Memory B cell (primary cell): ENCODE results near the gene DCXR.

Experiments
- ATAC-seq: fragments of 150-1000 bp; cut with Tn5 transposase; 2 replicates; pipeline ENCODE4 v1.10.0; 2021; ENCODE audit warnings: low read depth, mild to moderate bottlenecking, moderate library complexity
- DNase-seq, 2 donors: peaks; one replicate each; pipeline ENCODE4 v3.0.0; 2022; ENCODE audit warnings: low spot score in 2 of 2
- H3K27ac Mint-ChIP-seq: one replicate; pipeline ENCODE4 v1.8.0; 2022; ENCODE audit warnings: mild to moderate bottlenecking, moderate library complexity, mixed read lengths
- H3K27me3 Mint-ChIP-seq: one replicate; pipeline ENCODE4 v1.8.0; 2022; ENCODE audit warnings: mixed read lengths
- H3K36me3 Mint-ChIP-seq: one replicate; pipeline ENCODE4 v1.8.0; 2022; ENCODE audit warnings: mild to moderate bottlenecking, mixed read lengths
- H3K4me1 Mint-ChIP-seq: one replicate; pipeline ENCODE4 v1.8.0; 2022; ENCODE audit warnings: mixed read lengths
- H3K4me3 Mint-ChIP-seq: one replicate; pipeline ENCODE4 v1.8.0; 2022; ENCODE audit warnings: mild to moderate bottlenecking, moderate library complexity, mixed read lengths
- H3K9me3 Mint-ChIP-seq: one replicate; pipeline ENCODE4 v1.8.0; 2022; ENCODE audit warnings: mixed read lengths

The DCXR gene

GRCh38 chr17:82063424-82064415 lies 26.2 kb upstream of the DCXR start:
- no peak overlapping the region for H3K27ac Mint-ChIP-seq
- H3K27me3 Mint-ChIP-seq = no peaks in the 10 kb centered on the region
- DNase-seq (no peak), ATAC-seq (no peak)
- H3K9me3 Mint-ChIP-seq = no peaks in the 10 kb centered on the region
- H3K4me3 Mint-ChIP-seq = peak overlapping the region; percentile 70
- no peaks in the 10 kb centered on the region for H3K4me1 Mint-ChIP-seq
- peaks cover 2% of the 10 kb centered on the region for H3K36me3 Mint-ChIP-seq

- Mint-ChIP-seq H3K27me3 (no peaks in the 10 kb centered on the region), H3K4me3 (no peak overlapping the region), H3K36me3 (peaks cover 2% of the 10 kb centered on the region), H3K27ac (no peak overlapping the region), H3K9me3 (no peaks in the 10 kb centered on the region), H3K4me1 (no peaks in the 10 kb centered on the region)
- DNase-seq (no peak), ATAC-seq (no peak)
Measured at GRCh38 chr17:82062984-82063368, 25.5 kb upstream of the DCXR start.

GRCh38 chr17:82062076-82062983 lies 24.8 kb upstream of the DCXR start:
- Mint-ChIP-seq H3K4me1 (no peaks in the 10 kb centered on the region), H3K27ac (no peak overlapping the region), H3K27me3 (no peaks in the 10 kb centered on the region), H3K9me3 (no peaks in the 10 kb centered on the region), H3K36me3 (peaks cover 2% of the 10 kb centered on the region), H3K4me3 (no peak overlapping the region)
- DNase-seq = no peak
- no peak for ATAC-seq

GRCh38 chr17:82061047-82061925 lies 23.8 kb upstream of the DCXR start:
- peaks cover 2% of the 10 kb centered on the region for H3K36me3 Mint-ChIP-seq
- H3K27ac Mint-ChIP-seq = no peak overlapping the region

GRCh38 chr17:82060614-82061013 lies 23.1 kb upstream of the DCXR start:
- H3K36me3 Mint-ChIP-seq = peaks cover 2% of the 10 kb centered on the region
- H3K27ac Mint-ChIP-seq = no peak overlapping the region
- H3K9me3 Mint-ChIP-seq = no peaks in the 10 kb centered on the region
- no peaks in the 10 kb centered on the region for H3K4me1 Mint-ChIP-seq
- DNase-seq = no peak
- H3K27me3 Mint-ChIP-seq = no peaks in the 10 kb centered on the region
- ATAC-seq = no peak
- no peak overlapping the region for H3K4me3 Mint-ChIP-seq

More at GRCh38 chr17:82061047-82061925, 23.8 kb upstream of the DCXR start:
- DNase-seq (no peak), ATAC-seq (no peak)
- Mint-ChIP-seq H3K27me3 (no peaks in the 10 kb centered on the region), H3K4me3 (no peak overlapping the region), H3K9me3 (no peaks in the 10 kb centered on the region), H3K4me1 (no peaks in the 10 kb centered on the region)

GRCh38 chr17:82060001-82060380 lies 22.5 kb upstream of the DCXR start:
- DNase-seq (no peak), ATAC-seq (no peak)
- Mint-ChIP-seq H3K4me3 (no peak overlapping the region), H3K4me1 (no peaks in the 10 kb centered on the region), H3K36me3 (peaks cover 4% of the 10 kb centered on the region), H3K9me3 (no peaks in the 10 kb centered on the region), H3K27me3 (no peaks in the 10 kb centered on the region), H3K27ac (no peak overlapping the region)

DNA sequence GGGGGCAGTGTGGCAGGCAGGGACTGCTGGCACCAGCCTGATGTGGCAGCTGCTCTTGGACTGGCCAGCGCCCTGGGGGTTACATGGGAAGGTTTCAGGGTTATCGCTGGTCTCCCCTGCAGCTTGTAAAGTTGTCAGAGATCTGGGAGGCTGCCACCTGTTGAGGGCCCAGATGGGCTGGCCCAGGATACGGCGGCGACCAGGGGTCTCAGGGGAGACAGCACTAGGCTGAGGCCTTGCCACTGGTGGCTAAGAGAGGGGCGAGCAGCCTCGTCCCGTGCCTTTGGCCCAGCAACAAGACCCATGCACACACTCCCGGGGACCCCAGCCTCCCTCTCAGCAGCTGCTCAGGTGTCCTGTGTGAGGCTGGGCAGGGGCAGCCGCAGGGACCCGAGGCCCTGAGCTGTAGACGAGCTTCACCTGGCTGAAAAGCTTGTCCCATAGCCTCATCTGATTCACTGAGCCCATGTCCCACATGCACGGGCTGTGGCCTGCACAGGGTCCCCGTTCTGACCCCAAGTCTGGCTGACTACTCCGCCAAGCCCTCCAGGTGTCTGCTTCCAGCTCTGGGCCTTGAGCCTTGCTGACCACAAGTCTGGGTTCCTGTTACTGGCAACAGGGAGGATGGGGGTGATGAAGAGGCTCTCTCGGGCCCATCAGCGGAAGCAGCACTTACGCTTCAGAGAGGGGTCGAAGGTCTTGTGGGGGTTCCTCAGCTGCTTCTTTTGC lies 21.9 kb upstream of the DCXR start:
- H3K9me3 Mint-ChIP-seq = no peaks in the 10 kb centered on the region
- no peaks in the 10 kb centered on the region for H3K4me1 Mint-ChIP-seq
- H3K36me3 Mint-ChIP-seq = peaks cover 5% of the 10 kb centered on the region
- ATAC-seq (no peak), DNase-seq (no peak)
- H3K27me3 Mint-ChIP-seq = no peaks in the 10 kb centered on the region
- H3K4me3 Mint-ChIP-seq = no peak overlapping the region
- no peak overlapping the region for H3K27ac Mint-ChIP-seq

DNA sequence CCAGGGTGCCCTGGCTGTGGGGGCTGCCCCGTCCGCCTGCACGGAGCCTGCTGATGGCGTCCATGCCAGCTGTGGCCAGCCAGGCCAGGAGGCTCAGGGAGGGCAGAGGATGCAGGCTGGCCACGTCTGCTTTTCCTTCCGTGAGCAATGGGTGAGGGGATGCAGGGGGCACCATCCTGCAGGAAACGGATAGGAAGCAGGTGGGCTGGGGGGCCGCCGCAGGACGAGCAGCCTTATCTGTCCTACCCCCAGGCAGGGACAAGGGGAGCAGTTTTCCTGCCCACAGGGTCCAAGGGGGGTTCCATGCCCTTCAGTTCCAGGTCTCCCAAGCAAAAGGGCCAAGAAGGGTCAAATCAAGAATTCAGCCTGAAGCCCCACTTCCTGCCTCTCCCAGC lies 21.4 kb upstream of the DCXR start:
- no peaks in the 10 kb centered on the region for H3K9me3 Mint-ChIP-seq
- H3K4me3 Mint-ChIP-seq = no peak overlapping the region
- H3K36me3 Mint-ChIP-seq = peaks cover 5% of the 10 kb centered on the region

GRCh38 chr17:82058230-82058854 lies 20.8 kb upstream of the DCXR start:
- ATAC-seq (no peak), DNase-seq (no peak)
- no peak overlapping the region for H3K27ac Mint-ChIP-seq
- H3K4me3 Mint-ChIP-seq = no peak overlapping the region
- H3K4me1 Mint-ChIP-seq = no peaks in the 10 kb centered on the region
- H3K9me3 Mint-ChIP-seq = no peaks in the 10 kb centered on the region
- peaks cover 5% of the 10 kb centered on the region for H3K36me3 Mint-ChIP-seq
- H3K27me3 Mint-ChIP-seq = no peaks in the 10 kb centered on the region

More for the DNA sequence above, 21.4 kb upstream of the DCXR start:
- DNase-seq = no peak
- no peak for ATAC-seq
- Mint-ChIP-seq H3K27ac (no peak overlapping the region), H3K4me1 (no peaks in the 10 kb centered on the region), H3K27me3 (no peaks in the 10 kb centered on the region)

DNA sequence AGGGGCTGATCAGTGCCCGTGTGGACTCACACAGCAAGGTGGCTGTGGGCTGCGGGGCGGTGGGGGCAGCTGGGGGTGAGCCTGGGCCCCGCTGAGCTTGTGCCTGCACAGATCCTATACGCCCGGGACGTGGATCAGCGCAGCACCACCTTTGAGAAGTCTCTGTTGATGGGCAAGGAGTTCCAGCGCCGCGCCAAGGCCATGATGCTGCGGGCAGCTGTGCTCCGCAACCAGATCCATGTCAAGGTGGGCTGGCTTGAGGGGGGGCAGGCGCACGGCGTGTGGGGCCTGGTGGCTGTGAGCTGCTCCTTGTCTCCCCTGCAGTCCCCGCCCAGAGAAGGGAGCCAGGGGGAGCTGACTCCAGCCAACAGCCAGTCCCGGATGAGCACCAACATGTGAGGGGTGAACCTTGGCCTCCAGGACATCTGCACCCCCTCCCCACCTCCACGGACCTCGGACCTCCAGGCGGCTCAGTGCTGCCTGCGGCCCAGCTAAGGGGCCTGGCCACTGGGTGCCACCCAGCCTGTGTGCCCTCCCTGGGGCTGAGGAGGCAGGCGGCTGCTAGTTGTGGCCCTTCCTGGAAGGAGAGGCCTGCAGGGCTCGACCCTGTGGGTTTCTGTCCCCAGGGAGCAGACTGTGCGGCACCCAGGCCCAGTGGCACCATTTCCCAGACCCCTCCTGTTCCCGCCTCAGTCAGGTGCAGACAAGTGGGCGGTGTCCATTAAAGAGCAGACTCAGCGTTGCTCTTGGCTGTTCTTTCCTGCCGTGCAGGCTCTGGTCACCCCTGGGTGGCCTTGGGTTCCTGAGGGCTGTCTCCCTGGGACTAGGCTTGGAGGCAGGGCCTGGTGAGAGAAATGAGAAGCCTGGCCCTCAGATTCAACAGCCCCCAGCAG lies 19.5 kb upstream of the DCXR start:
- peaks cover 5% of the 10 kb centered on the region for H3K36me3 Mint-ChIP-seq
- no peaks in the 10 kb centered on the region for H3K27me3 Mint-ChIP-seq
- ATAC-seq (no peak), DNase-seq (no peak)
- H3K27ac Mint-ChIP-seq = no peak overlapping the region
- no peaks in the 10 kb centered on the region for H3K4me1 Mint-ChIP-seq
- H3K9me3 Mint-ChIP-seq = no peaks in the 10 kb centered on the region
- H3K4me3 Mint-ChIP-seq = no peak overlapping the region

- H3K27ac Mint-ChIP-seq = no peak overlapping the region
- H3K4me3 Mint-ChIP-seq = no peak overlapping the region
- no peak for DNase-seq
Measured at GRCh38 chr17:82055965-82056728, 18.6 kb upstream of the DCXR start.

More at GRCh38 chr17:82055965-82056728, 18.6 kb upstream of the DCXR start:
- Mint-ChIP-seq H3K27me3 (no peaks in the 10 kb centered on the region), H3K4me1 (no peaks in the 10 kb centered on the region), H3K9me3 (no peaks in the 10 kb centered on the region), H3K36me3 (peaks cover 5% of the 10 kb centered on the region)
- ATAC-seq = no peak
